HEK293 (cell line): ENCODE results near the gene SUCO.

Source experiments
- CTCF ChIA-PET: fragments of 350-600 bp; formaldehyde crosslinking; extraction: SDS; loops from one replicate; lab custom pipeline; 2021; ENCODE audit warnings: antibody characterized with exemption; lab: Yijun Ruan, JAX
- POLR2A ChIA-PET: fragments of 300-600 bp; formaldehyde crosslinking; extraction: SDS; loops from one replicate; lab custom pipeline; 2020; ENCODE audit warnings: antibody characterized with exemption, inconsistent platforms; lab: Yijun Ruan, JAX
- H3K27ac ChIP-seq: fragments of 200-500 bp; sonication (Bioruptor generic); 2 replicates; pipeline ENCODE4 v1.5.1; 2014; ENCODE audit warnings: low read depth, low read length, control low read depth, inconsistent platforms; ENCODE audit errors: extremely low read depth
- H3K36me3 ChIP-seq, 2 experiments: fragments of 200-500 bp in 1 of 2; sonication (Bioruptor generic) in 1 of 2; 1 replicate in 1 of 2; 2 replicates in 1 of 2; pipeline ENCODE4 v1.5.1; 2014 to 2017; ENCODE audit warnings: inconsistent platforms in 2 of 2, low read length in 2 of 2; ENCODE audit not compliant: control insufficient read depth in 2 of 2, insufficient read depth in 1 of 2
- H3K4me1 ChIP-seq: fragments of 200-500 bp; sonication (Bioruptor generic); 2 replicates; pipeline ENCODE4 v1.5.1; 2014; ENCODE audit warnings: mild to moderate bottlenecking, low read length, inconsistent platforms; ENCODE audit not compliant: control insufficient read depth, insufficient read depth
- H3K4me3 ChIP-seq: 2 replicates; pipeline ENCODE4 v1.5.1; 2011; ENCODE audit warnings: low read depth, mild to moderate bottlenecking, control low read depth, low read length, moderate library complexity
- H3K9me3 ChIP-seq: fragments of 200-500 bp; sonication (Bioruptor generic); 2 replicates; pipeline ENCODE4 v1.5.1; 2014; ENCODE audit warnings: low read depth, low read length, inconsistent platforms; ENCODE audit not compliant: control insufficient read depth, insufficient read depth
- FEZF1 ChIP-seq: fragments of 450-650 bp; formaldehyde crosslinking; IDR thresholded peaks from 2 replicates; pipeline ENCODE4 v1.5.1; 2016; ENCODE audit warnings: missing biosample characterization, missing genetic modification characterization
- KLF7 ChIP-seq: fragments of 450-650 bp; formaldehyde crosslinking; IDR thresholded peaks from 2 replicates; pipeline ENCODE4 v1.5.1; 2016; ENCODE audit warnings: missing biosample characterization, missing genetic modification characterization, borderline replicate concordance
- SCRT1 ChIP-seq: fragments of 450-650 bp; formaldehyde crosslinking; IDR thresholded peaks from 2 replicates; pipeline ENCODE4 v1.5.1; 2016; ENCODE audit warnings: missing biosample characterization, missing genetic modification characterization, borderline replicate concordance
- SCRT2 ChIP-seq: fragments of 450-650 bp; formaldehyde crosslinking; IDR thresholded peaks from 2 replicates; pipeline ENCODE4 v1.5.1; 2016; ENCODE audit warnings: missing biosample characterization, missing genetic modification characterization
- ZBTB10 ChIP-seq: fragments of 450-650 bp; formaldehyde crosslinking; IDR thresholded peaks from 2 replicates; pipeline ENCODE4 v1.5.1; 2016; ENCODE audit warnings: missing biosample characterization, missing genetic modification characterization
- ZBTB21 ChIP-seq: fragments of 450-650 bp; formaldehyde crosslinking; IDR thresholded peaks from 2 replicates; pipeline ENCODE4 v1.5.1; 2017; ENCODE audit warnings: missing biosample characterization, missing genetic modification characterization
- ZBTB26 ChIP-seq: fragments of 450-650 bp; formaldehyde crosslinking; optimal IDR thresholded peaks from 2 replicates; pipeline ENCODE3; 2016; ENCODE audit warnings: missing biosample characterization, mild to moderate bottlenecking, missing genetic modification characterization
- ZBTB49 ChIP-seq: fragments of 450-650 bp; formaldehyde crosslinking; IDR thresholded peaks from 2 replicates; pipeline ENCODE4 v1.5.1; 2016; ENCODE audit warnings: missing biosample characterization, missing genetic modification characterization, low read depth
- ZNF132 ChIP-seq: fragments of 450-650 bp; formaldehyde crosslinking; IDR thresholded peaks from 2 replicates; pipeline ENCODE4 v1.5.1; 2017; ENCODE audit warnings: missing biosample characterization, missing genetic modification characterization, borderline replicate concordance
- ZNF133 ChIP-seq: fragments of 450-650 bp; formaldehyde crosslinking; IDR thresholded peaks from 2 replicates; pipeline ENCODE4 v1.5.1; 2016; ENCODE audit warnings: missing biosample characterization, missing genetic modification characterization
- ZNF2 ChIP-seq: fragments of 450-650 bp; formaldehyde crosslinking; IDR thresholded peaks from 2 replicates; pipeline ENCODE4 v1.5.1; 2016; ENCODE audit warnings: missing biosample characterization, missing genetic modification characterization
- ZNF211 ChIP-seq: fragments of 450-650 bp; formaldehyde crosslinking; IDR thresholded peaks from 2 replicates; pipeline ENCODE4 v1.5.1; 2016; ENCODE audit warnings: low read depth, missing biosample characterization, missing genetic modification characterization
- ZNF221 ChIP-seq: fragments of 450-650 bp; formaldehyde crosslinking; IDR thresholded peaks from 2 replicates; pipeline ENCODE4 v1.5.1; 2017; ENCODE audit warnings: missing biosample characterization, missing genetic modification characterization, borderline replicate concordance
- ZNF248 ChIP-seq: fragments of 450-650 bp; formaldehyde crosslinking; IDR thresholded peaks from 2 replicates; pipeline ENCODE4 v1.5.1; 2017; ENCODE audit warnings: missing biosample characterization, missing genetic modification characterization
- ZNF274 ChIP-seq, 2 experiments: fragments of 200-500 bp in 1 of 2; fragments of 450-650 bp in 1 of 2; sonication (Bioruptor generic) in 1 of 2; formaldehyde crosslinking in 1 of 2; IDR thresholded peaks; 2 replicates each; pipeline versions ENCODE4 v1.5.1 to v1.6.1; 2014 to 2016; ENCODE audit warnings: borderline replicate concordance in 1 of 2, inconsistent platforms in 1 of 2, low read length in 1 of 2, missing biosample characterization in 1 of 2, missing genetic modification characterization in 1 of 2
- ZNF311 ChIP-seq: fragments of 450-650 bp; formaldehyde crosslinking; IDR thresholded peaks from 2 replicates; pipeline ENCODE4 v1.5.1; 2017; ENCODE audit warnings: missing biosample characterization, missing genetic modification characterization, borderline replicate concordance
- ZNF324 ChIP-seq: fragments of 450-650 bp; formaldehyde crosslinking; IDR thresholded peaks from 2 replicates; pipeline ENCODE4 v1.5.1; 2016; ENCODE audit warnings: missing biosample characterization, missing genetic modification characterization
- ZNF366 ChIP-seq: fragments of 450-650 bp; formaldehyde crosslinking; conservative IDR thresholded peaks from 2 replicates; pipeline ENCODE4 v1.5.1; 2016; ENCODE audit warnings: missing biosample characterization, missing genetic modification characterization
- ZNF37A ChIP-seq: fragments of 450-650 bp; IDR thresholded peaks from 2 replicates; pipeline ENCODE4 v1.5.1; 2018; ENCODE audit warnings: missing biosample characterization, missing genetic modification characterization
- ZNF394 ChIP-seq: fragments of 450-650 bp; formaldehyde crosslinking; IDR thresholded peaks from 2 replicates; pipeline ENCODE4 v1.5.1; 2016; ENCODE audit warnings: missing biosample characterization, missing genetic modification characterization, mild to moderate bottlenecking, moderate library complexity, borderline replicate concordance
- ZNF510 ChIP-seq: fragments of 450-650 bp; formaldehyde crosslinking; IDR thresholded peaks from 2 replicates; pipeline ENCODE4 v1.5.1; 2018; ENCODE audit warnings: mild to moderate bottlenecking, missing genetic modification characterization, missing biosample characterization; ENCODE audit not compliant: insufficient replicate concordance
- ZNF513 ChIP-seq: fragments of 450-650 bp; IDR thresholded peaks from 2 replicates; pipeline ENCODE4 v1.5.1; 2018; ENCODE audit warnings: missing biosample characterization, missing genetic modification characterization
- ZNF530 ChIP-seq: fragments of 450-650 bp; formaldehyde crosslinking; IDR thresholded peaks from 2 replicates; pipeline ENCODE4 v1.5.1; 2016; ENCODE audit warnings: low read depth, missing biosample characterization, missing genetic modification characterization
- ZNF548 ChIP-seq: fragments of 450-650 bp; formaldehyde crosslinking; IDR thresholded peaks from 2 replicates; pipeline ENCODE4 v1.5.1; 2016; ENCODE audit warnings: missing biosample characterization, missing genetic modification characterization
- ZNF560 ChIP-seq: fragments of 450-650 bp; formaldehyde crosslinking; IDR thresholded peaks from 2 replicates; pipeline ENCODE4 v1.5.1; 2017; ENCODE audit warnings: missing biosample characterization, missing genetic modification characterization, borderline replicate concordance
- ZNF645 ChIP-seq: fragments of 450-650 bp; formaldehyde crosslinking; IDR thresholded peaks from 2 replicates; pipeline ENCODE4; 2016; ENCODE audit warnings: missing biosample characterization, missing genetic modification characterization
- ZSCAN30 ChIP-seq: fragments of 450-650 bp; IDR thresholded peaks from 2 replicates; pipeline ENCODE4 v1.5.1; 2018; ENCODE audit warnings: missing biosample characterization, mild to moderate bottlenecking, missing genetic modification characterization, moderate library complexity

The SUCO gene

GRCh38 chr1:172623748-172624147 is 90.8 kb downstream of the SUCO start:
- no peaks in the 10 kb centered on the region for H3K9me3 ChIP-seq
- TF ChIP-seq ZNF274 (IDR thresholded peaks at IDR 0.05; ENCODE audit: low read length): no peak
- no peak for TF ChIP-seq ZNF274 (tag by site-specific recombination; IDR thresholded peaks at IDR 0.05; ENCODE audit: borderline replicate concordance)
- no peak for TF ChIP-seq ZNF311 (tag by site-specific recombination)
- TF ChIP-seq ZNF2: no peak
- no peak for TF ChIP-seq ZBTB10 (tag by site-specific recombination)
- TF ChIP-seq ZNF132: no peak
- no peak for TF ChIP-seq ZNF221 (tag by site-specific recombination)
- no peak for TF ChIP-seq ZNF510 (tag by site-specific recombination)
- no peaks in the 10 kb centered on the region for H3K36me3 ChIP-seq
- no peak overlapping the region for H3K27ac ChIP-seq
- no peaks in the 10 kb centered on the region for H3K4me1 ChIP-seq
- ChIA-PET CTCF (no interaction called here), POLR2A (no interaction called here)
- no peak overlapping the region for H3K4me3 ChIP-seq

GRCh38 chr1:172626845-172627244 is 93.9 kb downstream of the SUCO start:
- no peak overlapping the region for H3K4me3 ChIP-seq
- POLR2A ChIA-PET: no interaction called here
- no peak for TF ChIP-seq ZNF324
- no peak for TF ChIP-seq SCRT2 (tag by site-specific recombination)
- no peak for TF ChIP-seq FEZF1 (tag by site-specific recombination)
- no peak for TF ChIP-seq ZNF394 (tag by site-specific recombination)
- no peak for TF ChIP-seq ZSCAN30 (tag by site-specific recombination)
- no peak for TF ChIP-seq ZNF366
- TF ChIP-seq KLF7 (tag by site-specific recombination): no peak
- no peak for TF ChIP-seq ZBTB49 (tag by site-specific recombination)
- no peak for TF ChIP-seq ZBTB26
- no peak for TF ChIP-seq ZNF37A (tag by site-specific recombination)
- no peak for TF ChIP-seq ZNF530
- TF ChIP-seq ZNF513 (tag by site-specific recombination): no peak
- TF ChIP-seq ZNF211 (tag by site-specific recombination): no peak
- no peak for TF ChIP-seq SCRT1
- no peak for TF ChIP-seq ZNF133
- no peak for TF ChIP-seq ZBTB21 (tag by site-specific recombination)
- no peak for TF ChIP-seq ZNF645 (tag by site-specific recombination)
- TF ChIP-seq ZNF548 (tag by site-specific recombination): no peak
- TF ChIP-seq ZNF248: no peak
- no peak for TF ChIP-seq ZNF560
- TF ChIP-seq, all 188 proteins: peak for 0
- no peaks in the 10 kb centered on the region for H3K4me1 ChIP-seq
- H3K9me3 ChIP-seq: no peaks in the 10 kb centered on the region
- H3K36me3 ChIP-seq: no peaks in the 10 kb centered on the region
- CTCF ChIA-PET: no interaction called here
- no peak overlapping the region for H3K27ac ChIP-seq
